Activated B cell treated with CpG ODN at 0.5 μM for 24 hours (primary cell): Measurements from ENCODE around the gene TRPV6. TPM values are rescaled to one million over a fixed set of nuclear protein-coding genes. Genes with fewer than 3 reads are reported as not detected.

ENCODE experiments used
- ATAC-seq: fragments of 200-7000 bp; cut with Tn5 transposase; one replicate; pipeline ENCODE4 v1.10.0; 2021; ENCODE audit warnings: low read depth, mild to moderate bottlenecking, moderate library complexity
- CTCF ChIA-PET: fragments of 350-600 bp; sonication (Branson Sonifier 250); formaldehyde crosslinking; loops from one replicate; lab custom pipeline; 2021; ENCODE audit warnings: antibody characterized with exemption; lab: Charles Lee
- POLR2A ChIA-PET: fragments of 350-600 bp; sonication (Branson Sonifier 250); formaldehyde crosslinking; loops from one replicate; lab custom pipeline; 2021; ENCODE audit warnings: antibody characterized with exemption; lab: Charles Lee
- DNase-seq: peaks from one replicate; pipeline ENCODE4 v3.0.0; 2022
- H3K27ac Mint-ChIP-seq: one replicate; pipeline ENCODE4 v1.8.0; 2020; ENCODE audit warnings: mixed read lengths
- H3K27me3 Mint-ChIP-seq: one replicate; pipeline ENCODE4 v1.8.0; 2021; ENCODE audit warnings: mixed read lengths
- H3K36me3 Mint-ChIP-seq: one replicate; pipeline ENCODE4 v1.8.0; 2021; ENCODE audit warnings: low read depth, mixed read lengths
- H3K4me1 Mint-ChIP-seq: one replicate; pipeline ENCODE4 v1.8.0; 2021; ENCODE audit warnings: mixed read lengths
- H3K4me3 Mint-ChIP-seq: one replicate; pipeline ENCODE4 v1.8.0; 2020; ENCODE audit warnings: mild to moderate bottlenecking, mixed read lengths
- H3K9me3 Mint-ChIP-seq: one replicate; pipeline ENCODE4 v1.8.0; 2020; ENCODE audit warnings: mixed read lengths
- intact Hi-C: fragments of 100-400 bp; cut with micrococcal nuclease; formaldehyde crosslinking; loops from one replicate; pipeline ENCODE4 v1.15.1; 2024
- total RNA-seq: library from RNA; stranded (reverse); gene quantifications from 2 replicates; pipeline ENCODE4 v1.2.3, GENCODE V29; 2022
- TF ChIP-seq, protein P1 (sequence below): fragments of 200-600 bp; IDR thresholded peaks from one replicate; pipeline ENCODE4 v1.8.0; 2022; ENCODE audit warnings: antibody characterized with exemption, mild to moderate bottlenecking

TRPV6 gene
- total RNA-seq, 1 donor from 2014 or later: not detected

DNA sequence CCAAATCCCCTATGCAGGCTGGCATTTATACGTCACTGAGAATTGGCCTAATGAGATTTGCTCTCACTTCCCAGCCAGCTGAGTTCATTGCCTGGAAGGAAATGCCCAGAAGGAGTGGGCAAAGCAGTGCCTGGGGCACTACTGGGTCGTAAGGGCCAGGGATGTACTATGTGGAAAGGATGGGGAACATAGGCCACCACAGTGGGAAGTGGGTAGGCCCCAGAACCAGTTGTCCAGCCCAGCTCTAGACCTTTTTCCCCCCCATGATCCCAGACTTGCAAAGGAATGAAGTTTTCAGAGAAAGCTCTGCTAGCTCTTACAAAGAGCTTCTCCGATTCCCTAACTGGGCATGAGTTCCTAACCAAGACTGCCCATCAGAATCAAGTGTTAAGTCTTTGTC, 34.1 kb upstream of the TRPV6 start:
- Mint-ChIP-seq H3K27ac (no peak overlapping the region), H3K4me1 (no peaks in the 10 kb centered on the region), H3K36me3 (no peaks in the 10 kb centered on the region), H3K4me3 (no peak overlapping the region), H3K27me3 (peaks cover 10% of the 10 kb centered on the region), H3K9me3 (no peaks in the 10 kb centered on the region)
- ATAC-seq: no peak
- TF ChIP-seq, protein P1, sequence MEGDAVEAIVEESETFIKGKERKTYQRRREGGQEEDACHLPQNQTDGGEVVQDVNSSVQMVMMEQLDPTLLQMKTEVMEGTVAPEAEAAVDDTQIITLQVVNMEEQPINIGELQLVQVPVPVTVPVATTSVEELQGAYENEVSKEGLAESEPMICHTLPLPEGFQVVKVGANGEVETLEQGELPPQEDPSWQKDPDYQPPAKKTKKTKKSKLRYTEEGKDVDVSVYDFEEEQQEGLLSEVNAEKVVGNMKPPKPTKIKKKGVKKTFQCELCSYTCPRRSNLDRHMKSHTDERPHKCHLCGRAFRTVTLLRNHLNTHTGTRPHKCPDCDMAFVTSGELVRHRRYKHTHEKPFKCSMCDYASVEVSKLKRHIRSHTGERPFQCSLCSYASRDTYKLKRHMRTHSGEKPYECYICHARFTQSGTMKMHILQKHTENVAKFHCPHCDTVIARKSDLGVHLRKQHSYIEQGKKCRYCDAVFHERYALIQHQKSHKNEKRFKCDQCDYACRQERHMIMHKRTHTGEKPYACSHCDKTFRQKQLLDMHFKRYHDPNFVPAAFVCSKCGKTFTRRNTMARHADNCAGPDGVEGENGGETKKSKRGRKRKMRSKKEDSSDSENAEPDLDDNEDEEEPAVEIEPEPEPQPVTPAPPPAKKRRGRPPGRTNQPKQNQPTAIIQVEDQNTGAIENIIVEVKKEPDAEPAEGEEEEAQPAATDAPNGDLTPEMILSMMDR: no peak
- intact Hi-C loops: no loop called here
- DNase-seq: no peak
- POLR2A ChIA-PET: no interaction called here
- CTCF ChIA-PET: interaction anchor here (0.8 kb wide), 2 partner anchors 10 to 253 kb away, joined by 3 read pairs; no protein-coding TSS in a partner anchor

DNA sequence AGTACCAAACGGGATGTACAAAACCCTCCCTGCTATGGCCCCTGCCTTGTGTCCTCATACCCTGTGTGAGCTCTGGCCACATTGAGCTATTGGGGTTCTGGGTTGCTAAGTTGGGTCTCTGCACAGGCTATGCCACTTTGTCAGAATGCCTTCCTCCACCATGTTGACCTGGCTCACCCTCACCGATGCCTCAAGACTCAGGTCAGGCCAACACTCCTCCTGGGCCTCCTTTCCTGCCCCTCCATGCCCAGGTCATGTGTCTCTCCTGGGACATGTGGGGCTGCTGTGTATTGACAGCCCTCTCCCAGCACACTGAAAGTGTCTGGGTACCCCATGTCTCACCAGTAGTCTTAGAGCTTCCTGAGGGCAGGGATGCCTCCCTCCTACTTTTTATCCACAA, 33.4 kb upstream of the TRPV6 start:
- CTCF ChIA-PET: interaction anchor here (0.8 kb wide), 2 partner anchors 9 to 254 kb away, joined by 3 read pairs; no protein-coding TSS in a partner anchor
- Mint-ChIP-seq H3K4me3 (no peak overlapping the region), H3K27me3 (peaks cover 14% of the 10 kb centered on the region), H3K4me1 (no peaks in the 10 kb centered on the region), H3K36me3 (no peaks in the 10 kb centered on the region), H3K9me3 (no peaks in the 10 kb centered on the region), H3K27ac (no peak overlapping the region)
- intact Hi-C loops: no loop called here
- POLR2A ChIA-PET: no interaction called here
- DNase-seq: no peak
- ATAC-seq: no peak
- TF ChIP-seq, protein P1: no peak

DNA sequence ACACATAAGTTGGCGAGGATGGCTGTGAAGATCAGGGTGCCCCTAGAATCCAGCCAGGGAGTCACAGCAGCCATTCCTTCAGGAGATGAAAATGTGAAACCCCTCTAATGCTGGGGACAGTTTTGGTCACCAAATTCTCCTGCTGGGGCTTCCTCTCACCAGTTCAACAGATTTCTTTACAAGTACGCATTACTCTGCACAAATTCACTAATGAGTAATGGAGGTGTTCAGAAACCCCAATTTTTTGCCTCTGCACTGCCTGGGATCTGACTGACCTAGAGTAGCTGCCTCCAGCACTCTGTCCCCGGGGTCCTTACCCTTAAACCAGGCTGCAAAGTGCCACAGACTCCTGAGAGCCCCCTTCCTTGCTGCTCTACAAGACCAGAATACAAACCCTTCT, 31.9 kb upstream of the TRPV6 start:
- DNase-seq: no peak
- ChIA-PET POLR2A (no interaction called here), CTCF (no interaction called here)
- TF ChIP-seq, protein P1: no peak
- intact Hi-C loops: no loop called here
- Mint-ChIP-seq H3K36me3 (no peaks in the 10 kb centered on the region), H3K27ac (no peak overlapping the region), H3K4me3 (no peak overlapping the region), H3K9me3 (no peaks in the 10 kb centered on the region), H3K27me3 (peaks cover 14% of the 10 kb centered on the region), H3K4me1 (no peaks in the 10 kb centered on the region)
- ATAC-seq: no peak

DNA sequence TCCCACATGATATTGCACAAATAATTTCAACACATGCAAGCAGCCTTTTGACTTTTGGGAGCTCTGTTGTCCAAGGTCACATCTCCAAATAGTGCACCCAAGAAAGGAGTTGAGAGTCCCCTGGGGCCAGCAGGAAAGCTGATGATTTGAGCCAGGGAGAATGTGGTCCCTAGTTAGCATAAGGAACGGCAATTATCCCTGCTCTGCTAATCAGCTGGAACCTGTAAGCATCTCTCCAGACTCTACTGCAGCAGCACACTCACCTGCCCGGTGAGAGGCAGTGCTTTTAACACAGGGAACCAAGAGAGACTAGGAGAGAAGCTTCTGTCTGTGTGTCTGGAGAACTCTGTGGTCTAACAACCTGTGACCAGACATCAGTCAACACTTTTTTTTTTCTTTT, 31.0 kb upstream of the TRPV6 start:
- TF ChIP-seq, protein P1: no peak
- ATAC-seq (no peak), DNase-seq (no peak)
- peaks cover 17% of the 10 kb centered on the region for H3K27me3 Mint-ChIP-seq
- H3K27ac Mint-ChIP-seq: no peak overlapping the region
- ChIA-PET POLR2A (no interaction called here), CTCF (no interaction called here)
- H3K36me3 Mint-ChIP-seq: no peaks in the 10 kb centered on the region
- no peaks in the 10 kb centered on the region for H3K4me1 Mint-ChIP-seq
- H3K9me3 Mint-ChIP-seq: no peaks in the 10 kb centered on the region
- intact Hi-C loops: no loop called here
- H3K4me3 Mint-ChIP-seq: no peak overlapping the region

DNA sequence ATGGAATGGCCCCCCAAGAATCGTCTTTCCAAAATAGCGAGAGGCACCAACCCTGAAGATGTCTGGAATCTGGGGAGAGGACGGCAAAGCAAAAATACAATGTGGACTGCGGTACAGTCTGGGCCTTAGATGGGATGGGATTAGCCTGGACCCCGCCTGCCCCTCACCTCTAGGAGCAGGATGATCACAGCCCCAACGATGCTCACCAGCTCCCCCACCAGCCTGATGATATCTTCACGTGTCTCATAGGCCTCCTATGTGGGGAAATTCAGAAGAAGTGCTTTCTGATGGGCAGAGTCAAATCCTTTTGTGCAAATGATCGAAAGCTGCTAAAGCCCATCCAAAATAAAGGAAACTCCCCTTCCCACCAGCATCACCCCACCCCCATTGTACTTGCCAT, 29.8 kb upstream of the TRPV6 start:
- CTCF ChIA-PET: no interaction called here
- no peak for ATAC-seq
- H3K27ac Mint-ChIP-seq: no peak overlapping the region
- POLR2A ChIA-PET: no interaction called here
- intact Hi-C loops: no loop called here
- no peaks in the 10 kb centered on the region for H3K9me3 Mint-ChIP-seq
- TF ChIP-seq, protein P1: no peak
- H3K4me1 Mint-ChIP-seq: no peaks in the 10 kb centered on the region
- no peak for DNase-seq
- H3K36me3 Mint-ChIP-seq: no peaks in the 10 kb centered on the region
- H3K27me3 Mint-ChIP-seq: peaks cover 17% of the 10 kb centered on the region
- no peak overlapping the region for H3K4me3 Mint-ChIP-seq
